ENCODE data around the gene MEIS1. TPM values are rescaled to one million over a fixed set of nuclear protein-coding genes. Genes with fewer than 3 reads are reported as not detected.

MEIS1 gene
- total RNA-seq, 1 experiment from 2014 or later = 4.1 TPM

DNA sequence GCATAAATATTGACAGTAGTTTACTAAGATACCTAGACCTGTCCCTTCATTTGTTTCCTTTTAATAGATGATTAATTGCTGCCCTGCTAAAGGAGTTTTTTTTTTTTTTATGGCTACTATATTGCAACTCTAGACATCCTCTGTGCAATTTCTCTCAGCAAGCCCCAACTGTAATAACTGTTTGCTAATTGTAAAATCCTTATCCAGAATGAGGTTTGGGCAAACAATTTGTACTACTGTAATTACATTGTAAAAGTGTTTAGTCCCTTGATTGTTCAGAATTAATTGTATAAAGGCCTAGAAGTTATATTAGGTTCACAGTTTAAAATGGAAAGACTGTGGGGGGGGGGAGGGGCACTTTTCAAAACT, 3.7 kb upstream of the MEIS1 start:
- Histone ChIP-seq H3K4me1 (ENCODE audit: insufficient read depth, low read length) (peaks cover 3% of the 10 kb centered on the region; the same call in 1 of the 2 replicates), H3K27me3 (ENCODE audit: low read length) (0 out of 2 replicates have a peak, but pooled peaks cover 3% of the 10 kb centered on the region), H3K36me3 (ENCODE audit: low read depth, low read length) (no peaks in the 10 kb centered on the region), H3K9ac (ENCODE audit: low read length) (no peak overlapping the region), H3K27ac (ENCODE audit: low read length) (no peak overlapping the region), H3K79me2 (ENCODE audit: low read length) (peaks cover 10% of the 10 kb centered on the region; the same call in 1 of the 2 replicates), H3K9me2 (replicated peaks; ENCODE audit: low read length) (no peaks in the 10 kb centered on the region), H3K4me3 (ENCODE audit: low read length) (no peak overlapping the region), H2AFZ (ENCODE audit: low read length) (no peak overlapping the region), H3K9me3 (ENCODE audit: low read length) (no peaks in the 10 kb centered on the region), H3F3A (ENCODE audit: low read length, unreplicated experiment) (no peaks in the 10 kb centered on the region), H3K4me2 (ENCODE audit: low read length) (no peak overlapping the region), H4K20me1 (ENCODE audit: low read length) (no peaks in the 10 kb centered on the region)
- ATAC-seq = no peak
- CTCF ChIA-PET = interaction anchor here (0.6 kb wide), 1 partner anchor 21 kb away, joined by 5 read pairs; no protein-coding TSS in a partner anchor
- POLR2A ChIA-PET (ENCODE audit: unreplicated experiment) = no interaction called here
- no peak for DNase-seq
- no peak for TF ChIP-seq EZH2 (IDR thresholded peaks at IDR 0.05; ENCODE audit: low read length, unreplicated experiment)
- no peak for TF ChIP-seq EZH2phosphoT487 (IDR thresholded peaks at IDR 0.05; ENCODE audit: borderline replicate concordance, low read length)
- intact Hi-C loops (cut with micrococcal nuclease) = loop anchor here (5.0 to 10.0 kb wide), 3 partner anchors 784 to 1601 kb away; partner anchors contain the start of gene ETAA1
- no TSS peak for BruUV-seq (replicated peaks)

GRCh38 chr2:66431846-66432587, 2.9 kb upstream of the MEIS1 start:
- Histone ChIP-seq H4K20me1 (ENCODE audit: low read length) (no peaks in the 10 kb centered on the region), H3K27me3 (ENCODE audit: low read length) (0 out of 2 replicates have a peak, but pooled peaks cover 3% of the 10 kb centered on the region), H2AFZ (ENCODE audit: low read length) (no peak overlapping the region), H3K36me3 (ENCODE audit: low read depth, low read length) (no peaks in the 10 kb centered on the region), H3K9ac (ENCODE audit: low read length) (no peak overlapping the region), H3K4me1 (ENCODE audit: insufficient read depth, low read length) (peaks cover 3% of the 10 kb centered on the region; the same call in 1 of the 2 replicates), H3K4me3 (ENCODE audit: low read length) (no peak overlapping the region), H3K4me2 (ENCODE audit: low read length) (no peak overlapping the region), H3F3A (ENCODE audit: low read length, unreplicated experiment) (no peaks in the 10 kb centered on the region), H3K9me3 (ENCODE audit: low read length) (no peaks in the 10 kb centered on the region), H3K9me2 (replicated peaks; ENCODE audit: low read length) (no peaks in the 10 kb centered on the region), H3K79me2 (ENCODE audit: low read length) (peaks cover 16% of the 10 kb centered on the region; the same call in 1 of the 2 replicates), H3K27ac (ENCODE audit: low read length) (no peak overlapping the region)
- ATAC-seq (no peak), DNase-seq (no peak)
- BruUV-seq (replicated peaks) = no TSS peak
- no peak for TF ChIP-seq EZH2 (IDR thresholded peaks at IDR 0.05; ENCODE audit: low read length, unreplicated experiment)
- no peak for TF ChIP-seq CTCF (conservative IDR thresholded peaks at IDR 0.05; ENCODE audit: low read depth, low read length)
- no peak for TF ChIP-seq EZH2phosphoT487 (IDR thresholded peaks at IDR 0.05; ENCODE audit: borderline replicate concordance, low read length)
- intact Hi-C loops (cut with micrococcal nuclease) = loop anchor here (5.0 to 10.0 kb wide), 3 partner anchors 783 to 1600 kb away; partner anchors contain the start of gene ETAA1
- ChIA-PET POLR2A (ENCODE audit: unreplicated experiment) (no interaction called here), CTCF (interaction anchor here (0.6 kb wide), 1 partner anchor 22 kb away, joined by 5 read pairs; no protein-coding TSS in a partner anchor)

GRCh38 chr2:66432801-66433694, 1.9 kb upstream of the MEIS1 start:
- H3K36me3 ChIP-seq (ENCODE audit: low read depth, low read length) = no peaks in the 10 kb centered on the region
- H3F3A ChIP-seq (ENCODE audit: low read length, unreplicated experiment) = no peaks in the 10 kb centered on the region
- ATAC-seq = peak; percentile 54
- H3K9me2 ChIP-seq (replicated peaks; ENCODE audit: low read length) = no peaks in the 10 kb centered on the region
- 0 out of 2 replicates have a peak, but pooled peaks cover 3% of the 10 kb centered on the region for H3K27me3 ChIP-seq (ENCODE audit: low read length)
- peak overlapping the region; percentile 74 for H3K9ac ChIP-seq (ENCODE audit: low read length)
- H3K4me2 ChIP-seq (ENCODE audit: low read length) = peak overlapping the region; percentile 95
- CTCF ChIA-PET = no interaction called here
- H3K4me3 ChIP-seq (ENCODE audit: low read length) = peak overlapping the region; percentile 91
- DNase-seq = peak; percentile 88
- H3K79me2 ChIP-seq (ENCODE audit: low read length) = peaks cover 16% of the 10 kb centered on the region; the same call in 1 of the 2 replicates
- intact Hi-C loops (cut with micrococcal nuclease) = loop anchor here (5.0 to 10.0 kb wide), 3 partner anchors 782 to 1599 kb away; partner anchors contain the start of gene ETAA1
- no TSS peak for BruUV-seq (replicated peaks)
- POLR2A ChIA-PET (ENCODE audit: unreplicated experiment) = interaction anchor here (0.5 to 0.7 kb wide), 2 partner anchors 410 to 741 kb away, joined by 3 read pairs; no protein-coding TSS in a partner anchor
- no peaks in the 10 kb centered on the region for H3K9me3 ChIP-seq (ENCODE audit: low read length)
- H4K20me1 ChIP-seq (ENCODE audit: low read length) = no peaks in the 10 kb centered on the region
- TF ChIP-seq EZH2 (IDR thresholded peaks at IDR 0.05; ENCODE audit: low read length, unreplicated experiment) (no peak), CTCF (conservative IDR thresholded peaks at IDR 0.05; ENCODE audit: low read depth, low read length) (no peak)
- H3K27ac ChIP-seq (ENCODE audit: low read length) = no peak overlapping the region
- no peaks in the 10 kb centered on the region for H3K4me1 ChIP-seq (ENCODE audit: insufficient read depth, low read length)
- H2AFZ ChIP-seq (ENCODE audit: low read length) = peak overlapping the region; percentile 91
